NCI-H526 treated with DMSO at 0.1 percent for 48 hours (cell line): ENCODE results near the gene DOCK6.
A peak's percentile ranks its signal among the peaks of the same experiment; 100 is the strongest.
"Not testable (repeated sequence)": the region's sequence is repeated elsewhere in the genome, so short reads cannot be mapped to it uniquely, and the experiment has no call there.

Experiments
- DNase-seq: peaks from one replicate; lab custom pipeline; 2025; lab: John Stamatoyannopoulos, UW

Gene DOCK6

DNA sequence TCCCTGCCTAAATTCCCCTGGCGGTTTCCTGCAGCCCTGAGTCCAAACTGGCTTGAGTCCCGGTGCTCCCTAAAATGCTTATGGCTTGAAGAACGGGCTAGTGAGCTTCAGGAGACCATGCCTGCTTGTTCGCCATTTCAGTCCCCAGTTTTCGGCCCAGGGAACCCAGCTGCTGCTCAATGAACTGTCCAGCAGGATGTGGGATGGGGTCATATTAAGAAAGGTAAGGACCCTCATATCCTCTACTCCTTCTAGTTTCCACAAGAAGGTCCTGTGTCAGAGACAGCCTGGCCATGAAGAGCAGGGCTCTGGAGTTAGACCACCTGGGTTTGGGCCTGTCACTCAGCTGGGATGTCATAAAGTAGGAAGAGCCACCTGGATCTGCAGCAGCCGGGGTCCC, 89.7 kb downstream of the DOCK6 start:
- DNase-seq, result no peak

DNA sequence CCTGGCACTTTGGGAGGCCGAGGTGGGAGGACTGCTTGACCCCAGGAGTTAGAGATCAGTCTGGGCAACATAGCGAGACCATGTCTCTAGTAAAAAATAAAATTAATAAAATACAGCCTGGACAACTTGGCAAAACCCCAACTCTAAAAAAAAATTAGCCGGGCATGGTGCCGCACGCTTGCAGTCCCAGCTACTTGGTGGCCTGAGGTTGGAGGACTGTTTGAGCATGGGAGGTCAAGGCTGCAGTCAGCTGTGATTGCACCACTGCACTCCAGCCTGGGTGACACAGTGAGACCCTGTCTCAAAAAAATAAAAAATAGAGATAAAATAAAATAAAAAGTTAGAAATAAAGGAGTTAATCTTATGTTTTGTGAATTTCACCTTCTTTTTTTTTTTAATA, 91.2 kb downstream of the DOCK6 start:
- DNase-seq, result no peak

DNA sequence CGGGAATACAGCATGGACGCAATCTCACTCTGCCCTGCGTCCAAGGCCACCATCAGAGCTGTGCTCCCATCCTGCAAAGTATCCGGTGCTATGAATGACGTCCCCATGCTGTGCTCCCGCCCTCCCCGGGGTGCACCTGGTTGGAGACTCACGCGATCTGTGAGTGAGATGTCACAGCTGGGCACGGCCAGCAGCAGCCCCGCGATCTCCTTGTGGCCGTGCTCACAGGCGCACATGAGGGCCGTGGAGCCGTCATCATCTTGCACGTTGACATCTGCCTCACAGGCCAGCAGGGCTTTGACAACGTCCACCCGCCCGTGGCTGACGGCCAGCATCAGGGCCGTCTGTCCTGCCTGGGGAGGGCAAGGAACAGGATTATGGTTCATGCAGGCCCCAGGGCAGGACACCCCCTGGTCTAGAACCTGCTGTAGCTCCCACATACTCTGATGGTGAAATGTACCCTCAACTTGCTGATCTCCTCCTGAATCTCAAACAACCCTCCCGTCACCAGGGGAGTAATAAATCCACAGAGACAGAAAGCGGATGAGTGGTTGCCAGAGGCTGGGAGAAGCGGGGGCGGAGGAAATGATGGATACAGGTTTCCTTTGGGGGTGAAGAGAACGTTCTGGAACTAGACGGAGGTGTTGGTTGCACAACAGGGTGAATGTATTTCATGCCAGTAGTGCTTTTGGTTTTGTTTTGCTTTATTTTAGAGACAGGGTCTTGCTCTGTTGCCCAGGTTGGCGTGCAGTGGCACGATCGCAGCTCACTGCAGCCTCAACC, 92.2 kb downstream of the DOCK6 start:
- no peak for DNase-seq

GRCh38 chr19:11168568-11168967, 93.8 kb downstream of the DOCK6 start:
- DNase-seq, result no peak

- DNase-seq, result no peak
Measured at GRCh38 chr19:11166281-11167142, 95.8 kb downstream of the DOCK6 start.

- no peak for DNase-seq
Measured at GRCh38 chr19:11165486-11166030, 96.8 kb downstream of the DOCK6 start.

GRCh38 chr19:11164879-11165406, 97.4 kb downstream of the DOCK6 start:
- no peak for DNase-seq

DNA sequence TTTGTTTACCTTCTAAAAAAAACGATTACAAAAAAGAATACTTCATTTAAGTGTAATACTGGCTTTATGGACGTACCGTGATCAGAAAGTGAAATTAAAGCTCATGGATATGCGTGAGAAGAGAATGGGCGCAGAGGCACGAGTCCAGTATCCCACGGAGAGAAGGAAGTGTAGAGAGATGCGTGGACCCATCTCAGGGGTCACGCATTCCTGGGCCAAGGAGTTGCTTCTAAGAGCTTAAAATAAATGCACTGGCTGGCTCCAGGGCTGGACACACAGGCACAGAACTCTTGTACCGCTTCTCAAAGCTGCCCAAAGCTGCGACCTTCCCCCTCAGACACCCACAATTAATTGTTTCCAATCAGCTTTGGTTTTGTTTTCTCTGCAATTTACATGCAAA, 98.0 kb downstream of the DOCK6 start:
- DNase-seq, result no peak

DNA sequence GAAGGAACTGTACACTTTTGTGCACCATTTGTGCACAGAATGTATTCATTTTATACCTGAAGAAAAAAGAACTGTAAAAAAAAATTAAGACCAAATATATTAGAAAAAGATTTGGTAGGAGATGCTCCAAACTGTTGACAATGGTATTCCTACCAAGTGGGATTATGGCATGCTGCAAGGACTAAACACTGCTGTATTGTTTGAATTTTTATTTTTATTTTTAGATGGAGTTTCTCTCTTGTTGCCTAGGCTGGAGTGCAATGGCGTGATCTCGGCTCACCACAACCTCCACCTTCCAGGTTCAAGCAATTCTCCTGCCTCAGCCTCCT, 101.9 kb downstream of the DOCK6 start:
- DNase-seq, result not testable (repeated sequence)

DNA sequence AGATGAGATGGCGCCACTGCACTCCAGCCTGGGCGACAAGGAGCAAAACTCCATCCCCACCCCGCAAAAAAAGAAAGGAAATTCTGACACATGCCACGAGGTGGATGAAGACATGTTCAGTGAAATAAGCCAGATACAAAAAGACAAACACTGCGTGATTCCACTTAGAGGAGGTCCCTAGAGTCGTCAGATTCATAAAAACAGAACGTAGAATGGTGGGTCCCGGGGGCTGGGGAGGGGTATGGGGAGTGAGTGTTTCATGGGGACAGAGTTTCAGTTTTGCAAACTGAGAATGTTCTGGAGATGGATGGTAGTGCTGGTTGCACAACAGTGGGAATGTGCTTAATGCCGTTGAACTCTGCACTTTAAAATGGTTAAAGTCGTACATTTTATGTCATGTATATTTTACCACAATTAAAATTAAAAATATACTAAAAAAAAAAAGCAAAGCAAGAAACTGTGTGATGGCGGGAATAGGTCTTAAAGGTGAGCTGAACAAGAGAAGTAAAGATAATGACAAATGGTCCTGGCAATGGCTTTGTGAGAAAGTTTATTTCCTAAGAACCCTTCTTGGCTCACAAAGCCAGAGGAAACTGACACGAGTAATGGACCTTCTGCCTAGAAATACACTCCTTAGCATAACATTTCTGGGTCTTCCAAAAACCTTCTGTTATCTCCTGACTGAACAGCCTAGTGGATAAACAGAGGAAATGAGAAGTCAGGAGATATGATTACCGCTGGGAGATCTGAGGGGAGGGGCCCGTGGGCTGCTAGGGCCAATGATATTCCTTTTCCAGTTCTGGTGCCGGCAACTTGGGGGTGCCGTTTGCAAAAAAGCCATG, 102.5 kb downstream of the DOCK6 start:
- no peak for DNase-seq

DNA sequence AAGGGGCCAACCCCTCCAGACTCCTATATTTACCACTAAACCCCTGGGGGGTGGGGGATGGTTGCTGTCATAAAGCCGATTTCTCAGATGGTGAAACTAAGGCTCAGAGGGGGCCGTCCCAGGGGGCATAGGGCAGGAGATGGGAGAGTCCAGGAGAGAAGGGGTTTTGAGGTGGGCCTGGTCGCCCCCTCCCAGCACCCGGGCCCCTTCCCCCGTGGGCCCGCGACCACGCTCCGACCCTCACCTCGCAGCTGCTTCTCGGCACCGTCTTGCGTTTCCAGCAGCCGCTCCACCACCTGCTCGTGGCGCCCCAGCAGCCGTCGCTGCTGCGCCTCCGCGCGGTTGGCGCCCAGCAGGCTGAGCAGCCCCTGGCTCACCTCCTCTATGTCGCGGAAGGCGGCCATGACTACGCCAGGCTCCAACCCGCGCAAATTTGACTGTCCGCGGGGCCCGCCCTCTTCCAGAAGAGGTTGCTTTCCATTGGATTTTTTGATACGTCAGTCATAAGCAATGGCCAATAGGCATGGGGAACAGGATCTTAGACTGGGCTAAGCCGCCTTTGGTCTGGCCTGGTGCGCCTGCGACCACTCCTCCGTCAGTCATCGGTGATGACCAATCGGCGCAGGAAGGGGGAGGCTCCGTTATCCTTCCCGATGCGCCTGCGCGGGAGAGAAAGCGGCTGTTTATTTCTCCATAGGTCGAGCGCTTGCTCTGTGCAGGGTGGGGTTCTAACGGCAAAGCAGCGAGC, 106.8 kb downstream of the DOCK6 start, which contains the start of gene SPC24:
TSS of gene SPC24 (minus strand) at position 410 of the 748 bp plus-strand sequence. CDS start at position 404, 6 bp downstream.
- peak; percentile 91 for DNase-seq

GRCh38 chr19:11154683-11155047, 107.7 kb downstream of the DOCK6 start:
- no peak for DNase-seq

DNA sequence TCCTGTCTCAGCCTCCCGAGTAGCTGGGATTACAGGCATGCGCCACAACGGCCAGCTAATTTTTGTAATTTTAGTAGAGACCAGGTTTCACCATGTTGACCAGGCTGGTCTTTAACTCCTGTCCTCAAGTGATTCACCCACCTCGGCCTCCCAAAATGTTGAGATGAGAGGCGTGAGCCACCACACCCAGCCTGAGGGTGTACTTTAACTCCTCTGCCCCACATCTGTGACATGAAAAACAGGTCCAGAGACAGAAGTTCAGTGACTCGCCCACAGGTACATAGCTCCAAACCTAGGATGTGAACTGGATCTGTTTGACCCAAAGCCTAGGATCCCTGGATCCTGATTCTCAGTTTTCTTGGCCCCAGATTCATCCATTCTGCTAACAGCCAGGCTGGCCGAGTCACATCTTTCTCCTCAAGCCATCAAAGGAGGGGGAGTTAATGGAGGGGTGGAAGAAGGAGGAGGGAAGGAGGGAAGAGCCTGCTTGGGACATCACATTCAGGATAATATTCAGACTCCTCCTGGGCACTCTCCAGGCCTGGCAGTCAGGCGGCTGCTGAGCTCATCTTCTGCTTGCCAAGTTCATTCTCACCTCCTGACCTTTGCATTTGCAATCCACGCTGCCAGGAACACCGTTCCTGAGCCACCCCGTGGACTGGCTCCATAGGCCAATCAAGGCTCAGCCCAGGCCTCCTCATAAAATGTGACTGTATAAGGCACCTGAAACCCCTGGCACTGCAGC, 109.8 kb downstream of the DOCK6 start:
- no peak for DNase-seq

GRCh38 chr19:11151181-11151580, 111.1 kb downstream of the DOCK6 start:
- no peak for DNase-seq
